Tibial nerve (tissue), 4 donors: ENCODE measurements around the gene ANGEL2. TPM values are rescaled to one million over a fixed set of nuclear protein-coding genes. Genes with fewer than 3 reads are reported as not detected.
"Not testable (repeated sequence)": the region's sequence is repeated elsewhere in the genome, so short reads cannot be mapped to it uniquely, and the experiment has no call there.

Source experiments
- DNase-seq, 2 donors: peaks; one replicate each; pipeline ENCODE4 v3.0.0-alpha.2; 2019; ENCODE audit warnings: low spot score in 2 of 2
- H3K27ac ChIP-seq, 4 donors: fragments of 200-600 bp; sonication (generic) in 3 of 4; one replicate each; pipeline ENCODE4 v1.5.1; 2017 to 2019; ENCODE audit warnings: mild to moderate bottlenecking in 1 of 4
- H3K27me3 ChIP-seq, 2 donors: fragments of 200-600 bp; sonication (generic) in 1 of 2; one replicate each; pipeline versions ENCODE4 v1.5.1 to v1.6.0; 2017 to 2019
- H3K36me3 ChIP-seq, 3 donors: fragments of 200-600 bp; sonication (generic); one replicate each; pipeline ENCODE4 v1.5.1; 2018 to 2019
- H3K4me1 ChIP-seq, 4 donors: fragments of 200-600 bp; sonication (generic) in 3 of 4; one replicate each; pipeline ENCODE4 v1.5.1; 2017 to 2019
- H3K4me3 ChIP-seq, 4 donors: fragments of 200-600 bp; sonication (generic) in 3 of 4; one replicate each; pipeline ENCODE4 v1.5.1; 2017 to 2019; ENCODE audit warnings: mild to moderate bottlenecking in 1 of 4, moderate library complexity in 1 of 4
- H3K9me3 ChIP-seq, 4 donors: fragments of 200-600 bp; sonication (generic) in 3 of 4; one replicate each; pipeline ENCODE4 v1.5.1; 2017 to 2019
- EP300 ChIP-seq, 2 donors: sonication (generic); formaldehyde crosslinking; IDR thresholded peaks; one replicate each; pipeline ENCODE4 v1.6.1; 2017; ENCODE audit warnings: antibody characterized with exemption in 2 of 2, mild to moderate bottlenecking in 1 of 2
- POLR2A ChIP-seq, 2 donors: fragments of 450-650 bp; IDR thresholded peaks; one replicate each; pipeline ENCODE4 v1.6.1; 2017; ENCODE audit warnings: antibody characterized with exemption in 2 of 2, mild to moderate bottlenecking in 2 of 2, moderate library complexity in 2 of 2
- WGBS, 2 donors: methylation state at CpG; one replicate each; pipeline ENCODE4 v1.1.5; 2018; 5-methylcytosine and 5-hydroxymethylcytosine counted together
- total RNA-seq, 4 donors: library from RNA; depleted of rRNA; stranded (reverse); fragments of >200 nt; gene quantifications; one replicate each; pipeline ENCODE4 v1.1.0, GENCODE V29; 2016
- TF ChIP-seq, protein P1 (sequence below), 5 experiments: fragments of 200-600 bp in 3 of 5; fragments of 450-650 bp in 2 of 5; sonication (generic) in 3 of 5; IDR thresholded peaks; one replicate each; pipeline ENCODE4 v1.5.1; 2016 to 2019; ENCODE audit warnings: antibody characterized with exemption in 5 of 5, mild to moderate bottlenecking in 3 of 5, moderate library complexity in 2 of 5

ANGEL2 gene
- total RNA-seq, 4 donors from 2014 or later, result 52.2 to 74.5 (median 68.8) TPM

DNA sequence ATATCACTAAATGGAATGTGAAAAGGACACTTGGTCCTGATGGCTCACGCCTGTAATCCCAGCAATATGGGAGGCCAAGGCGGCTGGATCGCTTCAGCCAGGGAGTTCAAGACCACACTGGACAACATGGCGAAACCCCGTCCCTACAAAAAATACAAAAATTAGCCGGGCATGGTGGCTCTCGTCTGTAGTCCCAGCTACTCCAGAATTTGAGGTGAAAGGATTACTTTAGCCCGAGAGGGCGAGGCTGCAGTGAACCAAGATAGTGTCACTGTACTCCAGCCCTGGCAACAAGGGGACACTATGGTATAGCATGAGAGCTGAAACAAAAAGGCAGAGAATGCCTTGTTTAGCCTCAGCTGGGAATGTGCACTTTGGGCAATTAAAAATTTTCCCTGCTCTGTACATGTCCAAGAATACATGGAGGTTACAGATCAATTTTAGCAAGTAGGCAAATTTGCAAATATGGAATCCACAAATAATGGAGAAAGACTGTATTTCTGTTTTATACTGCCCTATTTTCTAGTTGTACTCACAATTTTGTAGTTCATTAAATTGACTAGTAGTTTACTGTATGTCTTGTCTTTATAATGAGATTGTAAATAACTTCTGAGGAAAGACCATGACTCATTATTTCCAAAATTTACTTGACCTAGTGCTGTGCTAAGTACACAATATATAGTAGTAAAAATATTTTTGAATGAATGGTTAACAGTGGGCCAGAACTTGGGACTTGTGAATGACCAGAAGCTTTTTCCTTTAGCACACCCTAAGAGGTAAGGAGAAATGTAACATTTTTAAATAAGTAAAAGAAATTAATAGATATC, 2.0 kb upstream of the ANGEL2 start:
- Histone ChIP-seq H3K4me3 (no peak overlapping the region), H3K27ac (no peak overlapping the region), H3K9me3 (no peaks in the 10 kb centered on the region), H3K36me3 (no peaks in the 10 kb centered on the region), H3K27me3 (no peaks in the 10 kb centered on the region), H3K4me1 (peaks cover 0 to 24% (median 13%) of the 10 kb centered on the region in 4 donors)
- 92 to 93% methylated on average over 9 of the region's 9 CpGs for WGBS, 2 donors
- TF ChIP-seq POLR2A (IDR thresholded peaks at IDR 0.05) (no peak), EP300 (IDR thresholded peaks at IDR 0.05) (no peak)
- TF ChIP-seq, protein P1, sequence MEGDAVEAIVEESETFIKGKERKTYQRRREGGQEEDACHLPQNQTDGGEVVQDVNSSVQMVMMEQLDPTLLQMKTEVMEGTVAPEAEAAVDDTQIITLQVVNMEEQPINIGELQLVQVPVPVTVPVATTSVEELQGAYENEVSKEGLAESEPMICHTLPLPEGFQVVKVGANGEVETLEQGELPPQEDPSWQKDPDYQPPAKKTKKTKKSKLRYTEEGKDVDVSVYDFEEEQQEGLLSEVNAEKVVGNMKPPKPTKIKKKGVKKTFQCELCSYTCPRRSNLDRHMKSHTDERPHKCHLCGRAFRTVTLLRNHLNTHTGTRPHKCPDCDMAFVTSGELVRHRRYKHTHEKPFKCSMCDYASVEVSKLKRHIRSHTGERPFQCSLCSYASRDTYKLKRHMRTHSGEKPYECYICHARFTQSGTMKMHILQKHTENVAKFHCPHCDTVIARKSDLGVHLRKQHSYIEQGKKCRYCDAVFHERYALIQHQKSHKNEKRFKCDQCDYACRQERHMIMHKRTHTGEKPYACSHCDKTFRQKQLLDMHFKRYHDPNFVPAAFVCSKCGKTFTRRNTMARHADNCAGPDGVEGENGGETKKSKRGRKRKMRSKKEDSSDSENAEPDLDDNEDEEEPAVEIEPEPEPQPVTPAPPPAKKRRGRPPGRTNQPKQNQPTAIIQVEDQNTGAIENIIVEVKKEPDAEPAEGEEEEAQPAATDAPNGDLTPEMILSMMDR (IDR thresholded peaks at IDR 0.05), result no peak
- DNase-seq, result no peak

DNA sequence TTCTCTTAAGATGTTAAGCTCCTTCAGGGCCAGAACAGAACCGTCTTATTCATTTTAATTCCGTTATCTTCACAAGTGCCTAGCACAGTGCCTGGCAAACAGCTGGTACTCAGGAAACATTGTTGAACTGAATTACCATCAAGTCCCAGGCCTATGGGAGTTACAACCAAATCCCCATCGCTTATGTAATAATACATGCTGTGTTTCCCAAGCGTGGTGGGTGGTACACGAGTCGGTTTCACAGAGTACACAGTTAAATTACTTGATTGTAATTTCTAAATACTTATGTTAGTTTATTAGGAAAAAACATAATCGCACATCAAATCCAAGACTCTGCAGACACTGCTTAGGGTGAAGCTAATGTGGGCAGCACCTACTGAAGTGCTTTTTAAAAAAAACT, 1.0 kb downstream of the ANGEL2 start:
- TF ChIP-seq EP300 (IDR thresholded peaks at IDR 0.05) (no peak), POLR2A (IDR thresholded peaks at IDR 0.05) (no peak)
- TF ChIP-seq, protein P1 (IDR thresholded peaks at IDR 0.05), result no peak
- 11 to 13% methylated on average over 7 of the region's 7 CpGs for WGBS, 2 donors
- Histone ChIP-seq H3K27me3 (no peaks in the 10 kb centered on the region), H3K36me3 (peaks cover 0 to 18% (median 0%) of the 10 kb centered on the region in 3 donors), H3K4me3 (peak overlapping the region; percentile 52 to 90 (median 81)), H3K4me1 (peaks cover 0 to 31% (median 13%) of the 10 kb centered on the region in 4 donors), H3K9me3 (no peaks in the 10 kb centered on the region), H3K27ac (peak overlapping the region; percentile 42 to 94 (median 90))
- no peak for DNase-seq

DNA sequence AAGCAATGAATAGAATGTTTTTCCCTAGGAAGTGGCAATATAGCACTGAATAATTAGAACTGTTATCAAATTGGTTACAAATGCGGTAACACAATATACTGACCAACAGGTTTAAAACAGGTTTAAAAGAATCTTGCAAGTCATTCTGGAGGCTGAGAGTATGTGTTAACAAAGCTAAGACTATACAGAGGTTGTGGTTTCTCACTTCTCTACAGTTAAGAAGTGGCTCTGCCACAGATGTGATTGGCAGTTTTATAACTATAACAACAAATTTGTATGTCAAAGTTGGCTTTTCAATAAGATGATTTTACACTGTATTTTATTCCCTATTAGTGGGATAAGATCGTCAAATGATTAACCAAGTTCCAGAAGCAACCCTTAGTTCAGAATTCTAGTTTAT, 7.1 kb downstream of the ANGEL2 start:
- peaks cover 0 to 72% (median 0%) of the 10 kb centered on the region in 3 donors for H3K36me3 ChIP-seq
- no peak for DNase-seq
- H3K4me1 ChIP-seq, result peaks cover 0 to 16% (median under 1%) of the 10 kb centered on the region in 4 donors
- no peaks in the 10 kb centered on the region for H3K9me3 ChIP-seq
- no peaks in the 10 kb centered on the region for H3K27me3 ChIP-seq
- TF ChIP-seq POLR2A (IDR thresholded peaks at IDR 0.05), result no peak
- TF ChIP-seq EP300 (IDR thresholded peaks at IDR 0.05), result no peak
- TF ChIP-seq, protein P1 (IDR thresholded peaks at IDR 0.05), result no peak
- no peak overlapping the region for H3K27ac ChIP-seq
- WGBS, 2 donors, result 66 to 90% methylated on average over 2 of the region's 2 CpGs
- no peak overlapping the region for H3K4me3 ChIP-seq

DNA sequence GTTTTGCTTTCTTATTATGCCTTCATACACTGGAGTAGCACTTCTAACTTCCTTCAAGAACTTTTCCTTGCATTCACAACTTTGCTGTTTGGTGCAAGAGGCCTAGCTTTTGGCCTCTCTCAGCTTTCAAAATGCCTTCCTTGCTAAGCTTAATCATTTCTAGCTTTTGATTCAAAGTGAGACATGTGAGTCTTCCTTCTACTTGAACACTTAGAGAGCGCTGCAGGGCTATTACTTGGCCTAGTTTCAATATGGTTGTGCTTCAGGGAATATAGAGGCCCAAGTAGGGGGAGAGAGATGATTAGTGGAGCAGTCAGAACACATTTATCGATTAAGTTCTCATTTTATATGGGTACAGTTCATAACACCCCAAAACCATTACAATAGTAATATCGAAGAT, 12.4 kb downstream of the ANGEL2 start:
- Histone ChIP-seq H3K9me3 (no peaks in the 10 kb centered on the region), H3K27ac (no peak overlapping the region), H3K4me1 (no peaks in the 10 kb centered on the region), H3K36me3 (peaks cover 0 to 97% (median 12%) of the 10 kb centered on the region in 3 donors), H3K4me3 (no peak overlapping the region), H3K27me3 (no peaks in the 10 kb centered on the region)
- 91% methylated on average over 3 of the region's 3 CpGs for WGBS, 2 donors
- DNase-seq, result no peak
- no peak for TF ChIP-seq POLR2A (IDR thresholded peaks at IDR 0.05)
- TF ChIP-seq, protein P1 (IDR thresholded peaks at IDR 0.05), result no peak
- no peak for TF ChIP-seq EP300 (IDR thresholded peaks at IDR 0.05)

DNA sequence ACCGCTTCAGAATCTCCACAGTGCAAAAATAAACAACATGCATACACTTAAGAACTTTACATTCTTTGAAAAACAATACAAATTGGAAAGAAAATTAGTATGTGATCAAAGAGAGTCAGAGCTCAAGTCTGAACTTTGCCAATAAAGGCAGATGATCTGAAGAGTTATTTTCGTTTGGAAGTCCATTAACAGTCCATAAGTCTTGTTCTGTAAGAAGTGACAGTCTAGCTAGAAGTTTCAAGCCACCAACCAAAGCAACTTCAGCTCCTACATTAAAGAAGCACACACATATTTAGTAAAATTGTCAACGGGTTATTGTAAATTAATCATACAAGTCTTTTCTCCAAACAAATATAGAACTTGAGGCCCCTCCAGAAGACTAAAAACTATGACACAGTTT, 20.7 kb downstream of the ANGEL2 start:
- Histone ChIP-seq H3K4me3 (no peak overlapping the region), H3K36me3 (peaks cover 0 to 81% (median 5%) of the 10 kb centered on the region in 3 donors), H3K9me3 (no peaks in the 10 kb centered on the region), H3K27me3 (no peaks in the 10 kb centered on the region), H3K4me1 (peaks cover 0 to 6% (median 0%) of the 10 kb centered on the region in 4 donors), H3K27ac (no peak overlapping the region)
- 88 to 90% methylated on average over 3 of the region's 3 CpGs for WGBS, 2 donors
- TF ChIP-seq POLR2A (IDR thresholded peaks at IDR 0.05), result no peak
- no peak for TF ChIP-seq EP300 (IDR thresholded peaks at IDR 0.05)
- no peak for DNase-seq

DNA sequence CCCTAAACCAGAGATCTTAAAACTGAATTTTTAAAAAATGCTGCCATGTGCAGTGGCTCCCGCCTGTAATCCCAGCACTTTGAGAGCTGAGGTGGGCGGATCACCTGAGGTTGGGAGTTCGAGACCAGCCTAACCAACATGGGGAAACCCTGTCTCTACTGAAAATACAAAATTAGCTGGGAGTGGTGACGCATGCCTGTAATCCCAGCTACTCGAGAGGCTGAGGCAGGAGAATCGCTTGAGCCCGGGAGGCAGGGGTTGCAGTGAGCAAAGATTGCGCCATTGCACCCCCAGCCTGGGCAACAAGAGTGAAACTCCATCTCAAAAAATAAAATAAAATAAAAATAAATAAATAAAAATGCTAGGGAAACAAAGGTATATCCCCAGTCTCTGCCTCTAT, 21.7 kb downstream of the ANGEL2 start:
- not testable (repeated sequence) for H3K27me3 ChIP-seq, H3K4me1 ChIP-seq, H3K9me3 ChIP-seq, H3K27ac ChIP-seq, H3K4me3 ChIP-seq, DNase-seq
- peaks cover 0 to 74% (median 3%) of the 10 kb centered on the region in 3 donors for H3K36me3 ChIP-seq
- 90% methylated on average over 8 of the region's 8 CpGs for WGBS, 2 donors
